Measurements from ENCODE around the gene TMIGD1.
"Not testable (repeated sequence)": the region's sequence is repeated elsewhere in the genome, so short reads cannot be mapped to it uniquely, and the experiment has no call there.

The TMIGD1 gene

GRCh38 chr17:30358055-30358760 lies 24.4 kb upstream of the TMIGD1 start:
- DNase-seq (ENCODE audit: low spot score) = no peak

DNA sequence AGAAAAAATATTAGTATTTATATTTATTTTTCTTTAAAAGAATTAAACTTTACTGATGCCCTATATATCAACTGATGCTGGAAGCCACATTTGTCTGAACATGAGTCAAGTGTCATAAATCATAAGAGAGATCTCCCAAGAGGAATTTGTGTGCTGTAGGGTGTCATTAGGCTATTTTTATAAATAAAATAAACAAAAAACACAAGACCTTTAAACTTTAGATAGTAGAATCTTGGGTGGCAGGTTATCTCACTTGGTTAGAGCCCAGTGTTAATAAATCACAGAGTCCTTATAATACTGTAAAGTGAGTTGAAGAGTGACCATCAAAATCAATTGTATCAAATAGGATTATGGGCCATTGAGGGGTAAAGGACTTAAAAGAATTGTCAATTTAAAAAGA lies 23.6 kb upstream of the TMIGD1 start:
- DNase-seq (ENCODE audit: low spot score) = no peak

DNA sequence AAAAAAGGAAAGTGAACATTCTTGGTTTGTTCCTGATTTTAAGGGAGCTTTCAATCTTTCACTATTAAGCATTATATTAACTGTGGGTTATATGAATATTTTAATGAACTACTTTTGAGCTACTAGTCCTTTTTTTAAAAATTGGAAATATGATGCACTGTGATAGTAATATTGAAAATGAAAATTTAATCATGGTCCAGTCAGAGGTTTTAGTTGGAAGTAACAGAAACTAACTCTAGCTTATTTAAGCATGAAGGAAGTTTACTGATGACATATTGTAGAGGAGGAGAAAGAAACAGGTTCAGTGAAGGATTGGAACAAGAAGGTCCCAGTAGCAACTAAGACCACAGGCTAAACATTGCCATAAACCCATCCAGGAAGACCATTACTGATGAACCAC lies 20.8 kb upstream of the TMIGD1 start:
- DNase-seq (ENCODE audit: low spot score) = no peak

DNA sequence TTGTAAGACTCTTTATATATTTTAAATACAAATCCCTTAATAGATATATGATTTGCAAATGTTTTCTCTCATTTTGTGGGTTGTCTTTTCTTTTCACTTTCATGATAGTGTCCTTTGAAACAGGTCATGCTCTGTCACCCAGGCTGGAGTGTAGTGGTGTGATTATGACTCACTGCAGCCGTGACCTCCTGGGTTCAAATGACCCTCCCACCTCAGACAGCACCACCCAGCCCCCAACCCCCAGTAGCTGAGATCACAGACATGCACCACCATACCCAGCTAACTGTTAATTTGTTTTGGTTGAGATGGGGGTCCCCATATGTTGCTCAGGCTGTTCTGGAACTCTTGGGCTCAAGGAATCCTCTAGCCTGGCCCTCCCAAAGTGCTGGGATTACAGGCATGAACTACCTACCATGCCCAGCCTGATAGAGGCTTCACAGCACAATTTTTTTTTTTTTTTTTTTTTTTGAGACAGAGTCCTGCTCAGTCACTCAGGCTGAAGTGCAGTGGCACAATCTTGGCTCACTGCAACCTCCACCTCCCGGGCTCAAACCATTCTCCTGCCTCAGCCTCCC lies 18.5 kb upstream of the TMIGD1 start:
- DNase-seq (ENCODE audit: low spot score) = no peak

DNA sequence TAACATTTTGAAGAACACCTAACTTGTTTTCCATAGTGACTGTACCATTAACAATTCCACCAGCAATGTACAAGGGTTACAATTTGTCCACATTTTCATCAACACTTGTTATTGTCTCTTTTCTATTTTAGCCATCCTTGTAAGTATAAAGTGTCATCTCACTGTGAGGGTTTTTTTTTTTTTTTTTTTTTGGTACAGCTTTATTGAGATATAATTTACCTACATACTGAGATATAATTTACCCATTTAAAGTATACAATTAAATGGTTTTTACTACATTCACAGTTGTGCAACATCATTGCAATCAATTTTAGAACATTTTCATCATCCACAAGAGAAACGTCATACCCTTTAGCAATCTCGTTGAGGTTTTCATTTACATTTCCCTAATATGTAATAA lies 17.9 kb upstream of the TMIGD1 start:
- DNase-seq (ENCODE audit: low spot score) = no peak

GRCh38 chr17:30351263-30351662 lies 17.4 kb upstream of the TMIGD1 start:
- not testable (repeated sequence) for DNase-seq (ENCODE audit: low spot score)

GRCh38 chr17:30349252-30349651 lies 15.4 kb upstream of the TMIGD1 start:
- DNase-seq (ENCODE audit: low spot score) = no peak

DNA sequence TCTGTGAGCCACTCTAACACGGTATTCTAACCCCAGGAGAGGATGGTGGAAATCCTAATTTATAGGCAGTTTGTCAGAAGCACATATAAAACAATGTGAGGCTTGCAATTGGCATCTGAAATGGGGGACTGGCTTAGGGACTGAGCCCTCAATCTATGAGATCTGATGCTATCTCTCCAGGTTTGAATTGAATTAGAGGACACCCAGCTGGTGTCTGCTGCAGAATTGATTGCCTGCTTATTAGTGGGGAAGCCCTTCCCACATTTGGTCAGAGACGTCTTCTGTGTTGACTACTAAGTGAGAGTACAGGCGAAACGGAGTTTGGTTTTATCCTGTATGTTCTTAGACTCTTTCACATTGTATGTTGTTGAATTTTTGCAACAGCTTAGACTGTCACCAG lies 13.6 kb upstream of the TMIGD1 start:
- no peak for DNase-seq (ENCODE audit: low spot score)

DNA sequence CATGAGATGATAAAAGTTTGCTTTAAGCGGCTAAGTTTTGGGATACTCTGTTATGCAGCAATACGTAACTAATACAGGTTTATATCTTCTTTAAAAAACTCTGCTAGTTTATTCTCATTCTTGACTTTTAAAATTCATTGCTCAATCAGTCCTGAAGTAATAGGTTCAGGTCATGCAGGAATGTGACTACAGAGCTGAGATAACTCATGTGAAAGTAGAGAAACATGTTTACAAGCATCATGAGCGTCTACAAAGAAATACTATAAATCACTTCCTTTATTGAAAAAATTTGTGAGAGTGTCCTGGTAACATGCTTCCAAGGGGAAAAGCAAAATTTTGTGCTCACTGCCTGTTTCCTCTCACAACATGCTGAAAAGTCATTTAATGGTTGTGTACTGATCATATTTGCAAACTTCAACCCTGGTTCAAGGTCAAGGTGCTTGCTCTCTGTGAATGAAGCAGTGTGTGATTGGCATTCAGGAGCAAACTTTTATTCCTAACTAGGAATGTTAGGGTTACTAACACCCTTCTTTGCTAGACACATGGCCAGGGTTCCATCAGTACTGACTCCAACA lies 12.5 kb upstream of the TMIGD1 start:
- DNase-seq (ENCODE audit: low spot score) = no peak

- no peak for DNase-seq (ENCODE audit: low spot score)
Observed at GRCh38 chr17:30345527-30346075, 11.7 kb upstream of the TMIGD1 start.

GRCh38 chr17:30345089-30345433 lies 11.2 kb upstream of the TMIGD1 start:
- no peak for DNase-seq (ENCODE audit: low spot score)

DNA sequence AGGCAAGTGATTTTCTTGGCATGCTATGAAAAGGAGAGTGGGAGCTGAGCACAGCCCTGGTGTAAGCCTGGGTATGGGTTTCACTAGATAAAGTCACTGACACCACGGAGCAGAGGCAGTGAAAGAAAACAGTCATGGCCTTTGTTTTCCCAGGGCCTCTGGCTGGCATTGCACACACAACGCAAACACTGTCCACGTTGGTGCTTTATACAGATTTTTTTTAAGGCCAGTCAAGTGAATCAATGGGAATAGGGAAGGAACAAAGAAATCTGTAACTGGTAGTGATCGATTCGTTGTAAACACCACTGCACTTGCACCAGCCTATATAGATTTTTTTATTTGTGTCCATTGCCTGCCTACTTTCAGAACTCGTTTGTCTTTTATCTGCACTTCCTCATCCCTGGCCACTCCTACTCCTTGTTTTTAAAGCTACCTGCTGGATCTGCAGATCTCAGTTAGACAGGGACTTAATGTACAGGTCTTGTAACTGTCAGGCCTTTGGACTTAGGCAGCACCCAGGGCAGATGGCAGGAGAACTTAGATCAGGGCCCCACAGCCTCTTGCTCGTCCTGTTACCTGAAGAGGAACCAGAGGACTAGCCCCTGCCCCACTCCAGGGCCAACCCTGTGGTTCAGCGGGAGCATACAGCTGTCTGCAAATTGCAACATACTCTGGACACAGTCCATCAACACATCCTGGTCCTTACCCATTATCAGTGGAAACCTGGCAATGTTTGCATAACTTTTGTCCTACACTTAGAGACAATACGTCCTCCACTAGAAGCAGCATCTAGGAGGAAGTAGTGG lies 10.6 kb upstream of the TMIGD1 start:
- DNase-seq (ENCODE audit: low spot score) = no peak

GRCh38 chr17:30343796-30344195 lies 9.9 kb upstream of the TMIGD1 start:
- no peak for DNase-seq (ENCODE audit: low spot score)

DNA sequence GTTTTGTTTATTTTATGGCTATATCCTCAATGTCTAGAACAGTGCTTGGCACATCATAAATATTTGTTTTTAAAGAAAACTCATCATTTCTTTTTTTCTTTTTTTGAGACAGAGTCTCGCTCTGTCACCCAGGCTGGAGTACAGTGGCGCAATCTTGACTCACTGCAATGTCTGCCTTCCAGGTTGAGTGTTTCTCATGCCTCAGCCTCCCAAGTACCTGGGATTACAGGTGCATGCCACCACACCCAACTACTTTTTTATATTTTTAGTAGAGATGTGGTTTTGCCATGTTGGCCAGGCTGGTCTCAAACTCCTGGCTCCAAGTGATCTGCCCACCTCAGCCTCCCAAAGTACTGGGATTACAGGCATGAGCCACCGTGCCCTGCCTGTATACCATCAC lies 9.4 kb upstream of the TMIGD1 start:
- DNase-seq (ENCODE audit: low spot score) = not testable (repeated sequence)

- no peak for DNase-seq (ENCODE audit: low spot score)
Observed at GRCh38 chr17:30341703-30342249, 7.9 kb upstream of the TMIGD1 start.

- DNase-seq (ENCODE audit: low spot score) = no peak
Observed at GRCh38 chr17:30340801-30341356, 7.0 kb upstream of the TMIGD1 start.

- no peak for DNase-seq (ENCODE audit: low spot score)
Observed at GRCh38 chr17:30339086-30339485, 5.2 kb upstream of the TMIGD1 start.

DNA sequence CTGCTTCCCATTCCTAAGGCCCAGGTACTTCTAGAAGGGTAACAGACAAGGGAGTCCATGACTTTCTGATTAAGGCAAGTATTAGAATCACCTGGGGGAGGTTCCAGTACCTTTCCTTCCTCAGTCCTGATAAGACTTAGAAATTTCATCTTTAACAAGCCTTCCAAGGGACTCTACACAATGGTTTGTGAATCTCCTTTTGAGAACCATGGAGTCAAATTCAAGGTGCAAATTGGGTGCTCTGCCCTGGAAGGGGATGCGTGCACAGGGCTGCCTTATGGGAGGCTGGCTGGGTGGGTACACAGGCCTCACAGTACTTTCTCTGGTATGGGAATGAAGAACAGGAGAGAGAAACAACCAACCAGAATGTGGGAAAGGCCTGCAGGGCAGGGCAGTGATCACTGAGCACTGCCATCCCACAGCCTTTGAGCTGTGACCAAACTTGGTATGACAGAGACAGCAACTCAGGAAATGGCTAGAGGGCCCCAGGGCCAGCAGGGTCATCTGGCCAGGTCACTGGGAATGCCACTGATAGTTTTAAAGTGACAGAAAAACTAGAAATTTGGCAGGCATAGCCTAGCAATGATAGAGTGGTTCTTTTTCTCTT lies 3.6 kb upstream of the TMIGD1 start:
- DNase-seq (ENCODE audit: low spot score) = no peak

DNA sequence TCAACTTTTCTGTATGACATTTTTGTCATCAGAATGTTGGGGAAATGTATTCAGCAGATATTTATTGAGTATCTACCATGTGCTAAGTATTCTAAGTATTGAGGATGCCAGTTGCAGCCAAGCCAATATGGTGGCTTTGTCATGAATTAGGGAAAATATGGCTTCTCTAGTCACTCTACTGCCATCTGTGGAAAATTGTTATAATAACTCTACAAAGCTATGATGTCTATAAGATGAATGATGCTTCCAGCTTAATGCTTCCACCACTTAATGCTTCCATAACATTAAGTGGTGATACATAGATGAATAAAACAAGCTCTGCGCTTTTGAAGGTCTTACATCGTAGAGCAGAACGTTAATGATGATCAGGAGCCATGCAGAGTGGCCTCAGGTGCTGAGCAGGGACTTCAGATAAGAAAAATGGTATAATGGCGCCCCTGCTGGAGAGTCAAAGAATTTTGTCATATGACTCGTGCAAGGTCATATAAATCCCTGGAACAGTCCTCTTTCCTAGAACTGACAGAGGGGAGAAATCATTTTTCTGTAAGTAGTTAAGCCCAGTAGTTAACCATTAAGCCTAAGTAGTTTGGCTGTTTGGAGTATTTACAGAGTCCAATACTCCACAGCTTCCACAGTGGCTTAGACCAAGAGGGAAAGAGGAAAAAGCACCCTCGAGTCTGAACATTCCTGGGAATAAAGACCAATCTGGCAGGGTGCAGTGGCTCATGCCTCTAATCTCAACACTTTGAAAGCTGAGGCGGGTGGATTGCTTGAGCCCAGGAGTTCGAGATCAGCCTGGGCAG lies 2.7 kb upstream of the TMIGD1 start:
- peak; percentile 86 for DNase-seq (ENCODE audit: low spot score)

DNA sequence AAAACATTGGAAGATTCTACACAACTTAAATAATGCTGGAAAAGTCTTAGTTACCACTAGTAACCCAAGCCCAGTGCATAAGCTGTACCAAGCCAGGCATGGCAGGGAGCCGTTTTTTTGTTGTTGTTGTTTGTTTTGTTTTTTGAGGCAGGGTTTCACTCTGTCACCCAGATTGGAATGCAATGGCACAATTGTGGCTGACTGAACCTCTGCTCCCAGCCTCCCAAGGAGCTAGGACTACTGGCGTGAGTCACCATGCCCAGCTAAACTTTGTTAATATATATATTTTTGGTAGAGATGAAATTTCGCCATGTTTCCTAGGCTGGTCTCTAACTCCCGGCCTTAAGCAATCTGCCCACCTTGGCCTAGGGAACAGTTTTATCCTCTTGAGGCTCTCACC lies 564 bp upstream of the TMIGD1 start:
- DNase-seq (ENCODE audit: low spot score) = no peak

GRCh38 chr17:30332057-30332542 lies 1.8 kb downstream of the TMIGD1 start:
- no peak for DNase-seq (ENCODE audit: low spot score)
